ENCODE measurements around the gene GPRC5D.

The GPRC5D gene

GRCh38 chr12:12952036-12952435 is at the start of gene GPRC5D:
Gene GPRC5D (minus strand): TSS chr12:12952170. CDS start chr12:12950384, 1,786 bp downstream.
- DNase-seq: no peak

- no peak for DNase-seq
Observed at GRCh38 chr12:13001775-13002040, 49.7 kb upstream of the GPRC5D start.

GRCh38 chr12:13000925-13001774 is 49.2 kb upstream of the GPRC5D start:
- DNase-seq: peak; percentile 15

DNA sequence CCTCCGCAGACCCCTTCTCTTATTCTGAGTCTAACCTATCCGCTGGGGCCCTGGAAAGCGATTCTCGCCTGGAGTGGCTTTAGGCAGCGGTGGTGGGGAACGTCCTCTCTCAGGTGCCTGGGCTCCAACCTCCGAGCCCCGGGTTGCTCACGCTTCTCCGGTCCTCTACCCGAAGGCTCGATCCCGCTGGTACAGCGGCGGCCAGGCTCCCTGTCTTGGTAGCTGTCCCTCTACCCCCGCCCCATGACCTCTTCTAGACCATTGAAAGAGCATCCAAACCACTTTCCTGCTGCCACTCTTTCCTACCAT is 48.6 kb upstream of the GPRC5D start:
- DNase-seq: no peak

GRCh38 chr12:12999959-13000615 is 48.1 kb upstream of the GPRC5D start, which contains the start of gene HEBP1:
Gene HEBP1 (minus strand): TSS chr12:13000265. CDS start chr12:13000114, 151 bp downstream.
- DNase-seq: peak; percentile 92

DNA sequence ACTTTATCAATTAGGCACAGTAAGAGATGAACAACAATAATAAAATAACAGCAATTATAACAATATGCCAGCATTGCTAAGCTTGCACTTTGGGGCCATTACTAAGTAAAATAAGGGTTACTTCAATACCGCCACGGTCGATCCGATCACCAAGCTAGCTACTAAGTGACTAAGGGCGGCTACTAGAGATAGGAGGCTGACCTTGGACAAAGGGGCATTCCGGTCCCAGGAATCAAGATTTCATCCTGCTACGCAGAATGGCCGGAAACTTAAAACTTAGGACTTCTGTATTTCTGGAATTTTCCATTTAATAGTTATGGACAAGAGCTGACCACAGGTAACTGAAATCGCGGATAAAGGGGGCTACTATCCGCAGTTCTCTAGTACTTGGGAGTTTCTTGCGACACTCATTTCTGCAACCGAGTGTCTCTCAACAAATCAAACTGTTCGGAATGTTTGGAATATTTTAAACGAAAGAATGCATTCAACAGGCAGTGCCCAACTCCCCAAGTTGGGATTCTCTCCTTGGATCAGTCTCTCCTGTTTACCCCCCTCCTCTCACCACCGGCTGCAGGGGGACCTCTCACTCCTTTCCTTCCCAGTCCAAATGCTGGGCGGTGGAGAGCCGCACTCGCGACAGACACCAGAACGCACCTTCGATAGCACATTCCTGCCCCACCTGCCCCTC is 47.4 kb upstream of the GPRC5D start:
- no peak for DNase-seq

DNA sequence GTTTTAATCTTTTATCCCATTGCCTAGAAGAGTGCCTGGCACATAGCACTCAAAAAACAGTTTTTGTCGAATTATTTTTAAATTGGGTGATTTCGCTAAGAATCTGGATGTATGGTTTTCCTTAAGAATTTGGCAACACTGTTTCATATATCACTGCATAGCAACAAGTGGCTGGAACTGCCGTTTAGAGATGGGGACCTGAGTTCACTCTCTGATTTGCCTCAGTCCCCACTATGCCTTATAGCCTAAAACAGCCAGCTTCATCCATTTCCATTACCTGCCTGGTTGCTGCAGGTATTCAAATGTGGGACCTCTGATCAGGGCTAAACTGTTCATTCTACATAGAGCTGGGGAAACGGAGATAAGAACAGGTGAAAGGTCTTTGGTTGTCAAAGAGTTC is 46.3 kb upstream of the GPRC5D start:
- no peak for DNase-seq

DNA sequence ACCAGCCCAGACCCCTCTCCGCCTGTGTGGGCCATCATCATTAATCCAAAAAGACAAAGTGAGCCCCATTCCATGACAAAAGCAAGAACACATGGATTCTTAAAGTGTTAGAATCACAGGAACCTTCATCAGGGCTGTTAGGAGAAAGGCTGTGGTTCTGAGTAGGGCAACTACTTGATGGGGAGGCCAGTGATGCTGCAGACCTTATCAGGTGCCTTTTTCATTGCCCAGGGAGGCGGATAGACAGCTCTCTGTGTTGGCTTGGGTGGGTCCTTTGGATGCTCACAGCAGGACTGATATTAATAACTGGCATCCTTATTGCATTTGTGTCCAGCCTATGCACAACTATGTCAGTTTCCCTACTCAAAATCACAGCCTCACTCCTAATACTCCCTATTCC is 45.8 kb upstream of the GPRC5D start:
- no peak for DNase-seq

- DNase-seq: no peak
Observed at GRCh38 chr12:12997156-12997555, 45.2 kb upstream of the GPRC5D start.

- DNase-seq: no peak
Observed at GRCh38 chr12:12996209-12996608, 44.2 kb upstream of the GPRC5D start.

GRCh38 chr12:12995088-12995487 is 43.1 kb upstream of the GPRC5D start:
- DNase-seq: no peak

- no peak for DNase-seq
Observed at GRCh38 chr12:12993367-12993766, 41.4 kb upstream of the GPRC5D start.

- no peak for DNase-seq
Observed at GRCh38 chr12:12992418-12993130, 40.6 kb upstream of the GPRC5D start.

- no peak for DNase-seq
Observed at GRCh38 chr12:12990700-12991468, 38.9 kb upstream of the GPRC5D start.

- no peak for DNase-seq
Observed at GRCh38 chr12:12987421-12987820, 35.5 kb upstream of the GPRC5D start.

DNA sequence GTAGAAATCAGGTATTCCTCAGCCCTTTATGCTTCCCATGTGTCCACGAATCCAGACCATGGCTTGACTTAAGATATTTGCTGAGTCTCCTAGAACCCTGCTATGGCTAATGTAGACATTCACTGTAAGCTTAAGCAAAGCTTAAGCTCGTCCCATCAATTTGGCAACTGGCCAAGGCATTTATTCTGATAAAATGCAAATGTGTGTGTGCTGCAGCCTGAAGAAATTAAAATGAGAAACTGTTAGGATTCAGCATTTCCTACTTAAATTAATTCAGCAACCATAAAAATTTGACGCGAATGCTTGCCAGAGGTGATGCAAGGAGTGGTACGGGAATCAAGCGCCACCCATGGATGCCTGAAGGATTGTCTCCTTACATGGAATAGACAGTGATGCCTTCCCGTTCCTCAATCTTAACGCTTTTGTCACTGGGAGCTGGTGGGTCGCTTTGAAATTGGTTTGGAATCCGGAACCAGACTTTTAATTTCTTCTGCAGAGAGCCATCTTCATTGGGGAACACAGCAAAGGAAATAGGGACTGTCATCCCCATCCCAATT is 34.9 kb upstream of the GPRC5D start:
- DNase-seq: no peak

DNA sequence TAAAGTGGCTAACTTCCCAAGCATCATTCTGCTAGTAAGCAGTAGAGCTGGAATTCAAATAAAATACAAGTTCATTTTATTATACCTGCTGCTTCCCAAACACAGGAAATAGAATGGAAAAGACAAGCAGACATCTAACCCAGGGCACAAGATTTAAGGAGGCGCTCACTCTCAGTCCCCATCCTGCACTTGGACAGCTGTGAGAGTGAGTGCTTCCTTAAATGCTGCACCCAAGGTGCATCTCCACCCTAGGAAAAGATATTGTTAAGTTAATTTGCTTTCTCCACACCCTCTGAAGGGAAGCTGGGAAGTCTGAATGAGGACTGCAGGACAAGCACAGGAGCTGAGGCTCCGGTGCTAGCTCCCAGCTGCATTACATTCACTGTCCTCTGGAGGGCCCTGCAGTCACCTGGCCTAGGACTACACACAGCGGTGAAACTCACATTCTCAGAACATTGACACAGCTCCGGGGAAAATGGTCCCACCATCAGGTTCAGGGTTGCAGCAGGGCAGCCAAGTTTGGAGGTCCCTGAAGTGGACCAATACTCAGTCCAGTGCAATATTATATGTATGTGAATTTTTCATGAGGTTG is 33.9 kb upstream of the GPRC5D start:
- no peak for DNase-seq

GRCh38 chr12:12984149-12984548 is 32.2 kb upstream of the GPRC5D start:
- DNase-seq: no peak

GRCh38 chr12:12983420-12984035 is 31.6 kb upstream of the GPRC5D start:
- no peak for DNase-seq

DNA sequence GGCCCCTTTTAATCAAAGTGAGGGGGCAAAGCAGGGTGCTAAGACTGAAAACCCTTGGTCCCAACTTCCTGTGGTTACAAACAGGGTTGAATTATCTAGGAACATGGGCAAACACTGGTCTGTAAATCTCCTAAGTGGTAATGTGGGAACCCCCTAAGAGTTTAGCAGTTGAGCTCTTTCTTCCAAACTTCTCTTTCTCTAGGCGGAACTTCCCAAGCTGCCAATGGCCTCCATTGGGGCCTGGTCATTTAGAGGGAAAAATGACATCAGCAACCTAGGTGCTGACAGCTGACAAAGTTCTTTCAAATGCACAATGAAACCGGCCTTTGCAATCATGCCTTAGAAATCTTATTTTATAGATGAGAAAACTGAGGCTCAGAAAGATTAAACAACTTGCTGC is 30.4 kb upstream of the GPRC5D start:
- DNase-seq: no peak

DNA sequence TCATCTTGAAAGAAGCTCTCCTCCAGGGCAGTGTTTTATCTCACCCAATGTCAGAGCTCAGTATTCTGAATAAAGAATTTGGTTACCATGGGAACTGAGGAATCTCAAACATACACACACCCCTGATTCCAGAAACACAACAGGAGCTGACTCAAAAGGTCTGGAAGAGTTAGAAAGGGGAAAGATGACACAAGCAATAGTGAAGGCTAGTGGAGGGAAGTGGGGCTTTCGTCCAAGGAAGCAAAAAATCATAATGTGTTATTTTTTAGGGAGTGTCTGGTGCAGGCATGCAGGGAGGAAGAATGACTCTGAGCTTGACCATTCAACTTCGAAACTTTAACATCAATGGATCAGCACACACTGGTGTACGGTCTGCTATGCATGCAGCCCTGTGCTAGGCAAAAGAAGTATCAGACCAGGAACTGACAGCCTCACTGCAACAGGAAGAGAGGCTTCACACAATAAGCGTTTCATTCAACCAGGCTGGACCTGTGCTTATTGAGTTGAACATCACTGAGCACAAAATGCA is 27.8 kb upstream of the GPRC5D start:
- DNase-seq: no peak
